Transverse colon (tissue), 4 donors: Measurements from ENCODE around the gene CFAP46. TPM values are rescaled to one million over a fixed set of nuclear protein-coding genes. Genes with fewer than 3 reads are reported as not detected.

Experiments
- DNase-seq: peaks from one replicate; pipeline ENCODE4 v3.0.0-alpha.2; 2019
- H3K27ac ChIP-seq, 4 donors: fragments of 200-600 bp; sonication (generic); 2 replicates each; pipeline ENCODE4 v1.5.1; 2016 to 2018; ENCODE audit warnings: inconsistent platforms in 4 of 4
- H3K27me3 ChIP-seq: fragments of 200-600 bp; sonication (generic); 2 replicates; pipeline ENCODE4 v1.5.1; 2017; ENCODE audit warnings: inconsistent platforms
- H3K36me3 ChIP-seq, 4 donors: fragments of 200-600 bp; sonication (generic); 2 replicates each; pipeline ENCODE4 v1.5.1; 2017 to 2019; ENCODE audit warnings: inconsistent platforms in 4 of 4
- H3K4me1 ChIP-seq, 4 donors: fragments of 200-600 bp; sonication (generic); 2 replicates each; pipeline ENCODE4 v1.5.1; 2017 to 2020; ENCODE audit warnings: inconsistent platforms in 4 of 4
- H3K4me3 ChIP-seq, 4 donors: fragments of 200-600 bp; sonication (generic); 1 replicate in 1 of 4; 2 replicates in 3 of 4; pipeline versions ENCODE4 v1.5.1 to v1.6.1; 2017 to 2019; ENCODE audit warnings: inconsistent platforms in 4 of 4
- H3K9me3 ChIP-seq, 2 donors: fragments of 200-600 bp; sonication (generic); 2 replicates each; pipeline ENCODE4 v1.5.1; 2017 to 2019; ENCODE audit warnings: inconsistent platforms in 2 of 2
- EP300 ChIP-seq: sonication (generic); formaldehyde crosslinking; IDR thresholded peaks from one replicate; pipeline ENCODE4 v1.6.1; 2017; ENCODE audit warnings: antibody characterized with exemption, low read depth
- POLR2A ChIP-seq: fragments of 450-650 bp; IDR thresholded peaks from one replicate; pipeline ENCODE4 v1.6.1; 2016; ENCODE audit warnings: antibody characterized with exemption, mild to moderate bottlenecking, moderate library complexity
- POLR2AphosphoS5 ChIP-seq, 3 donors: sonication (generic); formaldehyde crosslinking; IDR thresholded peaks; one replicate each; pipeline ENCODE4 v1.6.1; 2016; ENCODE audit warnings: antibody characterized with exemption in 3 of 3
- WGBS, 2 donors: methylation state at CpG; one replicate each; pipeline ENCODE4 v1.1.5; 2018; ENCODE audit warnings: low coverage in 1 of 2; 5-methylcytosine and 5-hydroxymethylcytosine counted together
- in situ Hi-C, 4 donors: fragments of 200-750 bp; cut with MboI; loops; one replicate each; pipeline versions ENCODE4 v1.15.0 to v1.15.1; 2017; ENCODE audit warnings: low sequenced_read_pairs in 3 of 4, low pct_ligation_motif_present in 1 of 4, low pct_unique_long_range_greater_than_20kb in 1 of 4
- intact Hi-C: fragments of 100-400 bp; cut with DNase I; formaldehyde crosslinking; loops from one replicate; pipeline ENCODE4 v1.15.1; 2023; ENCODE audit warnings: low total_unique reads
- total RNA-seq, 4 donors: library from RNA; depleted of rRNA; stranded (reverse); fragments of >200 nt; gene quantifications; one replicate each; pipeline ENCODE4 v1.1.0, GENCODE V29; 2016
- TF ChIP-seq, protein P1 (sequence below), 5 experiments: fragments of 200-600 bp in 3 of 5; fragments of 450-650 bp in 2 of 5; sonication (generic) in 3 of 5; IDR thresholded peaks; 1 replicate in 2 of 5; 2 replicates in 3 of 5; pipeline ENCODE4 v1.5.1; 2016 to 2017; ENCODE audit warnings: antibody characterized with exemption in 5 of 5, inconsistent platforms in 3 of 5, mild to moderate bottlenecking in 2 of 5, moderate library complexity in 1 of 5

Gene CFAP46
- total RNA-seq: not detected

DNA sequence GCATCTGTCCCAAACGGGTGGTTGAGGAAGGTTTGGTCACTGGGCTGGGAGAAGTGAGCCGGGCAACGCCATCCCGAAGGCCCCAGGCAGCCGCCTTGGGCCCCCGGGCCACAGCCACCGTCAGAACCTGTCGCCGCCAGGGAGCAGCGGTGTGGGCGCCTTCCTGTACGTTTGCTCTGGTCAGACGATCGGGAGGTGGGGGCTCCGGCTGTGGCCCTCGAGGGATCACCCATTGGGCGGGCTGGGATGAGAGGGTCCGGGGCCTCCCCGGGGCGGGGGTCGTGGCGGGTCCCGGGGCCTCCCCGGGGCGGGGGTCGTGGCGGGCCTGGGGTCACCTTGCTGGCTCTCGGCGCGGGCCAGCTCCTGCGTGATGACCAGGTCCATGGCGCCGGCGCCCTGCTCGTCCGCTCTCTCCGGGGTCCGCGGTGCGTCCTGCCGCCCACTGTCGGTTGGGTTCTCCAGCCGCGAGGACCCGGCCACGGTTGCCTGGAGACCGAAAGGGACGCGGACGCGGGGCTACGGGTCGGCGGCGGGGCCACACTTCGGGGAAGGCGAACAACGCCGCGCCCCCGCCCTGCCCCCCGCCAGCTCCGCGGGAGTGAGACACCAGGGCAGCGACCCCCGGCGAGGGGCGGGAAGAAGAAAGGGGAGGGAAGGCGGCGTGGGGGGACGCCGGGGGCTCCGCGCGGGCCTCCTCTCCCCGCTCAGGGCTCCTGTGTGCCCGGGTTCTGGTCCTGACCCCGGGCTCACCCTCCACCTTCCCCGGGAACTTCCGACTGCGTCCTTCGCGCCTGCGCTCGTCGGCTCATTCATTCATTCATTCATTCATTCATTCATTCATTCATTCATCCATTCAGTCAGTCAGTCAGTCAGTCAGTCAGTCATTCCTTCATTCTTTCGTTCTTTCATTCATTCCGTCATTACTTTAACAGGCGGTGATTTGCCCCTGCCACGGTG lies at the start of gene CFAP46:
Gene CFAP46 (minus strand): TSS at position 470 of the 957 bp plus-strand sequence. CDS start 86 bp downstream, at position 384.
- intact Hi-C loops: no loop called here
- H3K4me1 ChIP-seq: peaks cover 4 to 12% (median 9%) of the 10 kb centered on the region in 4 donors
- H3K27ac ChIP-seq: no peak within 1 kb of the TSS
- in situ Hi-C loops: loop anchor here in 2 of 4 donors (25.0 kb wide), 1 partner anchor 170 kb away; no protein-coding TSS in a partner anchor
- no peak for TF ChIP-seq POLR2AphosphoS5 (IDR thresholded peaks at IDR 0.05)
- TF ChIP-seq POLR2A: no peak
- TF ChIP-seq EP300: no peak
- TF ChIP-seq, protein P1, sequence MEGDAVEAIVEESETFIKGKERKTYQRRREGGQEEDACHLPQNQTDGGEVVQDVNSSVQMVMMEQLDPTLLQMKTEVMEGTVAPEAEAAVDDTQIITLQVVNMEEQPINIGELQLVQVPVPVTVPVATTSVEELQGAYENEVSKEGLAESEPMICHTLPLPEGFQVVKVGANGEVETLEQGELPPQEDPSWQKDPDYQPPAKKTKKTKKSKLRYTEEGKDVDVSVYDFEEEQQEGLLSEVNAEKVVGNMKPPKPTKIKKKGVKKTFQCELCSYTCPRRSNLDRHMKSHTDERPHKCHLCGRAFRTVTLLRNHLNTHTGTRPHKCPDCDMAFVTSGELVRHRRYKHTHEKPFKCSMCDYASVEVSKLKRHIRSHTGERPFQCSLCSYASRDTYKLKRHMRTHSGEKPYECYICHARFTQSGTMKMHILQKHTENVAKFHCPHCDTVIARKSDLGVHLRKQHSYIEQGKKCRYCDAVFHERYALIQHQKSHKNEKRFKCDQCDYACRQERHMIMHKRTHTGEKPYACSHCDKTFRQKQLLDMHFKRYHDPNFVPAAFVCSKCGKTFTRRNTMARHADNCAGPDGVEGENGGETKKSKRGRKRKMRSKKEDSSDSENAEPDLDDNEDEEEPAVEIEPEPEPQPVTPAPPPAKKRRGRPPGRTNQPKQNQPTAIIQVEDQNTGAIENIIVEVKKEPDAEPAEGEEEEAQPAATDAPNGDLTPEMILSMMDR (IDR thresholded peaks at IDR 0.05): no peak
- H3K4me3 ChIP-seq: peak within 1 kb of the TSS in 3 of 4 donors; percentile 22 to 59 (median 37)
- no peaks in the 10 kb centered on the region for H3K36me3 ChIP-seq
- no peaks in the 10 kb centered on the region for H3K9me3 ChIP-seq
- DNase-seq: no peak
- WGBS, 2 donors: 3% methylated on average over 47 of the region's 90 CpGs; no CpG with 5 or more reads in 1 of the 2 donors
- peaks cover 56% of the 10 kb centered on the region for H3K27me3 ChIP-seq

DNA sequence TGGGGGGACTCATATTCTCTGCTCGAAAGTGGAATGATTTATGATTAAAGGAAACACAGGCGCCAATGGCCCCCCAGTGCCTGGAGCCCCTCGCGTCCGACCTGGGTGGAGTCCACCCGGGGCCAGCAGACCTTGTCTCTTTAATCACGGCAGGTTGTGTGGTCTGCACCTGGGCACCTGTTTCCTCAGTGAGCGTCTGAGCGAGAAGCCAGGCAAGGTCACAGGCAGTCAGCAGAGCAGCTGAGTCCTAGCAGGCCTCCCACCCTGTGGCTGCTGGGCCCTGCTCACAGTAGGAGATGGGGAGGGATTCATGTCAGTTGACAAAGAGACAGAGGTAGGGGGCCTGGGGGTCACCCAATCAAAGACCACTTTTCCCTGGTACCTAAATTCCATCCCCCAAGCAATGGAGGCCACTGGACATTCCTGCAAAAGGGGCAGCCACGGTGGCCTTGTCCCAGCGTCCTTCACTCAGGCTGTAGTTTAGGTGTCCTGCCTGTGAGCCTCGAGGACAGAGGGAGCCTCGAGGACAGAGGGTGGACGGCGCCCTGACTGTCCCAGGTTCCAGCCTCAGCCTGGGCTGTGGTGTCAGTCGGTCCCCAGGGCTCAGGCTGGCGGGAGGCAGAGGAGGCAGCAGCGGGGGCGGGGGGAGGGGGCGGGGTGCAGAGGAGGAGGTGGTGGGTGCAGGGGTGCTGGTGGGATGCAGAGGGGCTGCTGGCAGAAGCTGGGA lies 49.5 kb upstream of the CFAP46 start:
- in situ Hi-C loops: no loop called here
- WGBS, 2 donors: 67% methylated on average over 19 of the region's 20 CpGs; no CpG with 5 or more reads in 1 of the 2 donors
- Histone ChIP-seq H3K4me1 (no peaks in the 10 kb centered on the region), H3K9me3 (no peaks in the 10 kb centered on the region), H3K4me3 (no peak overlapping the region), H3K36me3 (no peaks in the 10 kb centered on the region), H3K27me3 (no peaks in the 10 kb centered on the region), H3K27ac (no peak overlapping the region)
- intact Hi-C loops: no loop called here
- no peak for DNase-seq
- TF ChIP-seq, protein P1 (IDR thresholded peaks at IDR 0.05): no peak
- TF ChIP-seq POLR2AphosphoS5 (IDR thresholded peaks at IDR 0.05) (no peak), EP300 (no peak), POLR2A (no peak)

DNA sequence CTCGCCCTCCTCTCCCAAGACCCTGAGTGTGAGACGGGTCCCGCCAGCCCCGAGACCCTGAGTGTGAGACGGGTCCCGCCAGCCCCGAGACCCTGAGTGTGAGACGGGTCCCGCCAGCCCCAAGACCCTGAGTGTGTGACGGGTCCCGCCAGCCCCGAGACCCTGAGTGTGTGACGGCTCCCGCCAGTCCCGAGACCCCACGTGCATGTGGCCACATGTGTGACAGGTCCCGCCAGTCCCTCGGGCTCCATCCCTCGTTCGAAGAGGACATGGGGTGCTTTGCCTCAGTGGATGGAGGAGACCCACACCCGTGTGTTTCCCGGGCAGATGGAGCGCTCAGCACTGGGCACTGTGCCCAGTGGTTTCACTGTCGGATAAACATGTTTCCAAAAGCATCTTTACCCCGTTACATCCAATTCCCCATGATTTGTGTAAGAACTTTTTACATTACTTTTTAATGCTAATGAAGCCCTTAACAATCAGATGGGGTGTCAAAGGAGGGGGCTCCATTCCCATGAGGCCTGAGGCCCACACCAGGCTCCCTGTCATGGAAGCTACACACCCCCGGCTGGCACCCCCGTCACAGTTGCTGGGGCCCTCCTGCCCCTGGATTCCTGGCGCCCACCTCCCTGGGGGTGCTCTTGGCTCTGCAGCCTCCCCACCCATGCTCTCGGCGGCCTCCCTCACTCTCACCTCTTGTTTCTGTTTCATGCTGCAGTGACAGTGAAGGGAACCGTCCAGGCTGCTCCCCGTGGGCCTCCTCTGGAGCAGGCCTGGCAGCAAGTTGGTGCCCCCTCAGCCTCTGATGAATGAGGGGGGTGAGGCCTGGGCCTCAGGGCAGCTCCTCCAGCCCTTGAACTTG lies 48.5 kb upstream of the CFAP46 start:
- DNase-seq: no peak
- H3K4me1 ChIP-seq: no peaks in the 10 kb centered on the region
- intact Hi-C loops: no loop called here

More for the DNA sequence above, 48.5 kb upstream of the CFAP46 start:
- TF ChIP-seq POLR2A: no peak
- TF ChIP-seq, protein P1 (IDR thresholded peaks at IDR 0.05): no peak
- no peak for TF ChIP-seq EP300
- no peak for TF ChIP-seq POLR2AphosphoS5 (IDR thresholded peaks at IDR 0.05)
- in situ Hi-C loops: no loop called here
- whole genome bisulfite sequencing, 2 donors: 65 to 81% methylated on average over 2 to 32 of the region's 32 CpGs
- Histone ChIP-seq H3K36me3 (no peaks in the 10 kb centered on the region), H3K4me3 (no peak overlapping the region), H3K27ac (no peak overlapping the region), H3K27me3 (peaks cover 3% of the 10 kb centered on the region), H3K9me3 (no peaks in the 10 kb centered on the region)
